SK-N-MC (cell line): ENCODE data around the gene ARSG.

Experiments used
- DNase-seq: peaks from one replicate; pipeline ENCODE4 v3.0.0-alpha.2; 2011; ENCODE audit warnings: low read depth, low spot score
- H3K27ac ChIP-seq: fragments of 200-600 bp; sonication (generic); 2 replicates; pipeline ENCODE4 v1.5.1; 2016; ENCODE audit warnings: mixed run types
- H3K36me3 ChIP-seq: fragments of 200-600 bp; sonication (generic); 2 replicates; pipeline ENCODE4 v1.6.1; 2017; ENCODE audit warnings: antibody characterized with exemption, low read length, mixed read lengths; ENCODE audit not compliant: insufficient read depth
- H3K4me3 ChIP-seq: fragments of 200-600 bp; sonication (generic); 2 replicates; pipeline ENCODE4 v1.5.1; 2016
- H3K9ac ChIP-seq: fragments of 200-600 bp; sonication (generic); 2 replicates; pipeline ENCODE4 v1.8.0; 2017; ENCODE audit warnings: mixed run types, mixed read lengths; ENCODE audit not compliant: insufficient read length
- H3K9me3 ChIP-seq: fragments of 200-600 bp; sonication (generic); 2 replicates; pipeline ENCODE4 v1.6.1; 2017; ENCODE audit warnings: low read depth, mild to moderate bottlenecking, antibody characterized with exemption, low read length, moderate library complexity, mixed read lengths
- EZH2 ChIP-seq: fragments of 200-600 bp; sonication (generic); IDR thresholded peaks from one replicate; pipeline ENCODE4 v1.6.1; 2017; ENCODE audit warnings: antibody characterized with exemption
- FOXP2 ChIP-seq: optimal IDR thresholded peaks from 2 replicates; pipeline ENCODE3; 2011; ENCODE audit warnings: mild to moderate bottlenecking, moderate library complexity; ENCODE audit not compliant: insufficient read depth; ENCODE audit errors: extremely low read length, control extremely low read depth
- POLR2AphosphoS5 ChIP-seq: IDR thresholded peaks from 2 replicates; pipeline ENCODE4 v1.6.1; 2012; ENCODE audit warnings: mild to moderate bottlenecking, low read depth, low read length, borderline replicate concordance

The ARSG gene

DNA sequence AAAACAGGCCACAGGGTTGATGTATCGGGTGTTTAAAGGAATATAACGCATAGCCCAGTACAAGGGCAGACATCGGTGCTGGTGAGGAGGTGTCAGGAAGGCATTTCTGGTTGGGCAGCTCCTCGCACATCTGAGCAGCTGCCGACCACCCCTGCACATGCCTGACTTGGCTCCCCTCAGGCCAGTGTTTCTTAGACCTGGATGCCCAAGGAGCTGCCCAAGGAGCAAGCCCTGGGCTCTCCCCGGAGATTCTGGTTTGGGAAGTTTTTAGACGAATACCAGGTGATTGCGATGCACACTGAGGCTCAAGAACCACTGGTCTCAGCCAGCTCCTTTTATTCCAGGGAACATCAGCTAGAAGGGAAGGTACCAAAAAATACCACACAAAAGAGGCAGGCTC lies 154.4 kb downstream of the ARSG start:
- H3K36me3 ChIP-seq, result no peaks in the 10 kb centered on the region
- no peak for DNase-seq
- H3K27ac ChIP-seq, result no peak overlapping the region
- no peaks in the 10 kb centered on the region for H3K9me3 ChIP-seq
- TF ChIP-seq EZH2, result no peak
- no peak for TF ChIP-seq POLR2AphosphoS5
- TF ChIP-seq FOXP2, result no peak
- H3K9ac ChIP-seq, result no peak overlapping the region
- H3K4me3 ChIP-seq, result no peak overlapping the region

DNA sequence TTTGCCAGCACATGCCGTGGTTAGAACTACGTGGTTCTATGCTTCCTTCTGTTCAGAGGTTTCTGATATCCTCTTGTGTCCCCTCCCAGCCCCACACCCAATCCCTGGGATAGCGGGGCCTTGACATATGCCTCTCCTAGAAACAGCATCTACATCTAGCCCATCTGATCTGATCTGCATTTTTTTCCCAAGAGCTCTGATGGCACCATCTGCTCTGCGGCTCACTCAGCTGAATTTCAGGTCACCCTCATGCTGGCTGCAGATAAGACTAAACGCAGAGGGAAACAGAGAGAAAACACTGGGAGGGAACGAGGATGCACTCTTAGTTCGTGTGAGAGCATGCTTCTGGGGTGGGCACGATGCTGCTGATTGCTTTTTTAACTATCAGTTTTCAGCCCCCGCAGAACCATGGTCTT lies 155.3 kb downstream of the ARSG start:
- no peak for TF ChIP-seq EZH2
- TF ChIP-seq POLR2AphosphoS5, result no peak
- no peak for TF ChIP-seq FOXP2
- no peak overlapping the region for H3K27ac ChIP-seq
- DNase-seq, result no peak
- no peaks in the 10 kb centered on the region for H3K36me3 ChIP-seq
- no peak overlapping the region for H3K9ac ChIP-seq
- H3K4me3 ChIP-seq, result no peak overlapping the region
- H3K9me3 ChIP-seq, result no peaks in the 10 kb centered on the region

DNA sequence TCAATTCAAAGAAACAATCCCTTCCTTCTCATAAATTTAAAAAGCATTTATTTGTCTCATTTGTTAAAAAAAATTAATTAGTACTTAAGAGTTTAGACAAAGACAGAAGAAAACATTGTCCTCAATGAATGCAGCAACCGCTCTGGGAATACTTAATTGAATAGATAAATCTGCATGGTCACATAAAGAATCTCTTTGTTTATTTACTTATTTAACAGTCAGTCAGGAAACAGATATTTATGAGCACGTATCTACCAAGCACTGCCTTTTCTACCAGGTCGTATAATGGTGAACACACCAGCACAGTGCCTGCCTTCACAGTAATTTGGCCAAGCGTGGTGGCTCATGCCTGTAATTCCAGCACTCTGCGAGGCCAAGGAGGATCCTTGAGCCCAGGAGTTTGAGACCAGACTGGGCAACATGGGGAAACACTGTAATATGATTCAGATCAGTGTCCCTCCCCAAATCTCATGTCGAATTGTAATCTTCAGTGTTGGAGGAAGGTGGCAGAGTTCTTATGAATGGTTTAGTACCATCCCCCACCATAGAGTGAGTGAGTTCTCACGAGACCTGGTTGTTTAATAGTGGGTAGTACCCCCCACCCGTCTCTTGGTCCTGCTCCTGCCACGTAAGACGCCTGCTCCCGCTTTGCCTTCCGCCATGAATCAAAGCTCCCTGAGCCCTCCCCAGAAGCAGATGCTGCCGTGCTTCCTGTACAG lies 157.9 kb downstream of the ARSG start:
- Histone ChIP-seq H3K9ac (no peak overlapping the region), H3K27ac (no peak overlapping the region), H3K36me3 (no peaks in the 10 kb centered on the region), H3K4me3 (no peak overlapping the region), H3K9me3 (no peaks in the 10 kb centered on the region)
- DNase-seq, result no peak
- TF ChIP-seq POLR2AphosphoS5 (no peak), EZH2 (no peak), FOXP2 (no peak)

DNA sequence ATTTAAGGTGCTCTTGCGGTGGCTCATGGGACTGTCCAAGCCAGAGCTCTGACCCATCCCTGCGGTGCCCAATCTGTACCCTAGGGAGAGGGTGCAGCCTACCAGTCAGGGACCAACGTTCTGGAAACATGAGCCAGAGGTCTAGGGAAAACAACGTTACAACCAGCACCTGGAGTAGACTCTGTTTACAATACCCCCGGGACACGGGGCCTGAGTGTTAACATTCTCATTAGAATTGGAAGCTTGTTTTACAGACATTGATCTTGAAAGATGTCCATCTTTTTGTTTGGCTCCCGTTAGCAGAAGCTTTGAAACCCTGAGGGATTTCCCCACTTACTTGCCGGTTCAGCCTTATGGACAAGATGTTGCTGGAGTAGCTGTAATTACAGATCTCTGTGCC lies 159.1 kb downstream of the ARSG start:
- Histone ChIP-seq H3K4me3 (no peak overlapping the region), H3K27ac (no peak overlapping the region), H3K36me3 (no peaks in the 10 kb centered on the region), H3K9me3 (no peaks in the 10 kb centered on the region), H3K9ac (no peak overlapping the region)
- no peak for TF ChIP-seq FOXP2
- no peak for TF ChIP-seq POLR2AphosphoS5
- TF ChIP-seq EZH2, result no peak
- no peak for DNase-seq

DNA sequence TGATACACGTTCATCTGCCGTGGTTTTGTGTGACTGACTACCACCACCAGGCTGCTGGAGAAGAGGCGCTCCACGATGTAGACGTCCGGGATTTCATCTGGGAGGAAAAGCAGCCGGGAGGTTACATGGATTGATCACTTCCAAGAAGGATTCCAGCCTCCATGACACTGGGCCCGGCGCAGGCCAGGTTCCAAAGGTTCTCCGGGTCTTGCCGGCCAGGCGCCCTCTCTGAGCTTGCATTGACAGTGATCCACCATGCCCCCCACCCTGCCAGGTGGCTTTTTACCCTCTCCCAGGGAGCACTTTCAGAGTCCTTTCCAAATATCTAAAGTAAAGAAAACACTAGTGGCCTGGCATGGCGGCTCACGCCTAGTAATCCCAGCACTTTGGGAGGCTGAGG lies 159.5 kb downstream of the ARSG start:
- Histone ChIP-seq H3K4me3 (no peak overlapping the region), H3K9ac (no peak overlapping the region), H3K36me3 (no peaks in the 10 kb centered on the region), H3K9me3 (no peaks in the 10 kb centered on the region), H3K27ac (no peak overlapping the region)
- DNase-seq, result no peak
- TF ChIP-seq FOXP2 (no peak), POLR2AphosphoS5 (no peak), EZH2 (no peak)

DNA sequence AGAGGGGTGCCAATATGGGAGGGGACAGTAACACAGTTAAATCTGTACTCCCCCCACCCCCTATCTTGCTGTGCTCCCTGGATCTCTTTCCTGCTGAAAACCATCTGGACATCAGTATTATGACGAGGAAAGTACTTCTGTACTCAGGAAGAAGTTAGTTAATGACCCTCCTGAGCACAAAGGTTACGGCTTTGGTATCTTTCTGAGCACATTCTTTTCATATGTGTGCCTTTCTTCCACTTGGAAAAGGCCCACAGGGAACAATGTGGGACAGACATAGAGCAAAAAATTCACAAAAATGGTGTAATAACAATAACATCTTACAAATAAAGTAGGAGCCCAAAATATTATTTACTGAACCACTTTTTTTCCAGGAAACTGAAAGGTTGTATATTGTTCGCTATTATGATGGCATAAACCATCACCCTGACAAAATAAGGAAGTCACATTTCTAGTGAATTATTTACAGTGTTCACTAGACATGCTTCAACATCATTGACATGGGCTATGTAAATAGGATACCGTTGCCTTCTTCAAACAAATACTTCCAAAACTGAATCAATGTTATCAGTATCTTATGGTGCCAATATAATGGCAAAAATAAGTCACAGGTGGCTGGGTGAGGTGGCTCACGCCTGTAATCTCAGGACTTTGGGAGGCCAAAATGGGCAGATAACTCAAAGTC lies 160.5 kb downstream of the ARSG start:
- no peak for DNase-seq
- no peak for TF ChIP-seq POLR2AphosphoS5
- no peak for TF ChIP-seq EZH2
- TF ChIP-seq FOXP2, result no peak
- Histone ChIP-seq H3K36me3 (no peaks in the 10 kb centered on the region), H3K9ac (no peak overlapping the region), H3K4me3 (no peak overlapping the region), H3K9me3 (no peaks in the 10 kb centered on the region), H3K27ac (no peak overlapping the region)

DNA sequence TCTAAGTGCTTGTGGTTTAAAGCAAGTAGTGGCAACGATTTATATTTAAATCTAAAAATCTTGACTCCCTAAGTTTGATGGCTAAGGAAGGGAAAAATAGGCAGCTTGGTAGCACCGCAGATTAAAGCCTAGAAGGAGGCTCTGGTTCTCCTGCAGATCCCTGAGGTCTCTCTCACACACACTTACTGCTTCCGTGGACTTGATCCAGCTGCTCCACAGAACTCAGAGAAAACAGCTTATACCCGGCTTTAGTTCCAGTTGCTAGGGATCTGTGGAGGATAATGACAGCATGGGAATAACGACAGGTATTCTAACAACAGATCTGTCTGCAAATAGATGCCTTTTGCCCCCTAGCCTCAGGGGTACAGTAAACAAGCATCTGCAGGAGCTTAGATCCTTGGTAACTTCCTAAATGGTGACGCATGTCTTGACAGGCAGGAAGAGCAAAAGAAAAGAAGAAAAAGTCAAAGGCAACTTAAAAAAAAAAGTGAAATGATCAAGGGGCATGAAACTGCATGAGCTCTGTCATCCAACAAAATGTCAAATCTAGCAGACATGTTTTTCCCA lies 161.5 kb downstream of the ARSG start:
- Histone ChIP-seq H3K9ac (no peak overlapping the region), H3K4me3 (no peak overlapping the region), H3K36me3 (no peaks in the 10 kb centered on the region), H3K27ac (no peak overlapping the region), H3K9me3 (no peaks in the 10 kb centered on the region)
- TF ChIP-seq EZH2 (no peak), FOXP2 (no peak), POLR2AphosphoS5 (no peak)
- DNase-seq, result no peak

DNA sequence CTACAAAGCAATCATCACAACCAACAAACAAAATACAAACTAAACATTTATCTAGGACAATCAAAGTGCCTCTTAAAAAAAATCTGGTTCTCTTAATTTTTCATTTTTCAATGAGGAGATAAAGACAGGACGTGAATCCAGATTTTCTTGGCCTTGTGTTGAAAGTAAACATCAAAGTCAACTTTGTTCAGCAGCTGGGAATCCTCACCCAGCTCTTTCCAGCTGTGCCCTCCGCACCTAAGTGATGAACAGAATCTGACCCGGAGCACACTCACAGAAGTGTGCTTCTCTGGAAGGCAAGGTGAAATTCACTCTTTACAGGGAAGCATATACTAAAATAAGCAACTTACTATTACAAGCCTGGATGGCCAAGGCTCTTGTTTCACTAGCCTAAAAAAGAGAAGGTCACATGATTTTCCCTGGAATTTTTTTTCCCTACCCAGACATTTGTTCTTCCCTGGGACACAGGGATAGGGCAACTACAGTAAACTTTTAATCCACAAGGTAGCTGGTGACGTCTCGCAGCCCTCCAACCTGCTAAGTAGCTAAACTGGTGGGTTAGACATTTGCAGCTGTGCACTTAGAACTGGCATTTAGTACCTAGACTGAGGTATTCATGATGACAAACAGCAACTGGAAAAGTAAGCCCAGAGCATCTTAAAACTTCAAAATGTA lies 162.8 kb downstream of the ARSG start:
- no peak overlapping the region for H3K27ac ChIP-seq
- H3K9ac ChIP-seq, result no peak overlapping the region
- DNase-seq, result no peak
- no peaks in the 10 kb centered on the region for H3K9me3 ChIP-seq
- no peak overlapping the region for H3K4me3 ChIP-seq
- TF ChIP-seq POLR2AphosphoS5, result no peak
- TF ChIP-seq EZH2, result no peak
- TF ChIP-seq FOXP2, result no peak
- no peaks in the 10 kb centered on the region for H3K36me3 ChIP-seq
